HG03196 (cell line): Measurements from ENCODE around the gene INO80.
"Not testable (repeated sequence)": the region's sequence is repeated elsewhere in the genome, so short reads cannot be mapped to it uniquely, and the experiment has no call there.

ENCODE experiments used
- ATAC-seq: cut with Tn5 transposase; IDR thresholded peaks from one replicate; pipeline ENCODE4 v1.9.1; 2021; ENCODE audit not compliant: unreplicated experiment

Gene INO80, protein sequence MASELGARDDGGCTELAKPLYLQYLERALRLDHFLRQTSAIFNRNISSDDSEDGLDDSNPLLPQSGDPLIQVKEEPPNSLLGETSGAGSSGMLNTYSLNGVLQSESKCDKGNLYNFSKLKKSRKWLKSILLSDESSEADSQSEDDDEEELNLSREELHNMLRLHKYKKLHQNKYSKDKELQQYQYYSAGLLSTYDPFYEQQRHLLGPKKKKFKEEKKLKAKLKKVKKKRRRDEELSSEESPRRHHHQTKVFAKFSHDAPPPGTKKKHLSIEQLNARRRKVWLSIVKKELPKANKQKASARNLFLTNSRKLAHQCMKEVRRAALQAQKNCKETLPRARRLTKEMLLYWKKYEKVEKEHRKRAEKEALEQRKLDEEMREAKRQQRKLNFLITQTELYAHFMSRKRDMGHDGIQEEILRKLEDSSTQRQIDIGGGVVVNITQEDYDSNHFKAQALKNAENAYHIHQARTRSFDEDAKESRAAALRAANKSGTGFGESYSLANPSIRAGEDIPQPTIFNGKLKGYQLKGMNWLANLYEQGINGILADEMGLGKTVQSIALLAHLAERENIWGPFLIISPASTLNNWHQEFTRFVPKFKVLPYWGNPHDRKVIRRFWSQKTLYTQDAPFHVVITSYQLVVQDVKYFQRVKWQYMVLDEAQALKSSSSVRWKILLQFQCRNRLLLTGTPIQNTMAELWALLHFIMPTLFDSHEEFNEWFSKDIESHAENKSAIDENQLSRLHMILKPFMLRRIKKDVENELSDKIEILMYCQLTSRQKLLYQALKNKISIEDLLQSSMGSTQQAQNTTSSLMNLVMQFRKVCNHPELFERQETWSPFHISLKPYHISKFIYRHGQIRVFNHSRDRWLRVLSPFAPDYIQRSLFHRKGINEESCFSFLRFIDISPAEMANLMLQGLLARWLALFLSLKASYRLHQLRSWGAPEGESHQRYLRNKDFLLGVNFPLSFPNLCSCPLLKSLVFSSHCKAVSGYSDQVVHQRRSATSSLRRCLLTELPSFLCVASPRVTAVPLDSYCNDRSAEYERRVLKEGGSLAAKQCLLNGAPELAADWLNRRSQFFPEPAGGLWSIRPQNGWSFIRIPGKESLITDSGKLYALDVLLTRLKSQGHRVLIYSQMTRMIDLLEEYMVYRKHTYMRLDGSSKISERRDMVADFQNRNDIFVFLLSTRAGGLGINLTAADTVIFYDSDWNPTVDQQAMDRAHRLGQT (N-terminal part only)

DNA sequence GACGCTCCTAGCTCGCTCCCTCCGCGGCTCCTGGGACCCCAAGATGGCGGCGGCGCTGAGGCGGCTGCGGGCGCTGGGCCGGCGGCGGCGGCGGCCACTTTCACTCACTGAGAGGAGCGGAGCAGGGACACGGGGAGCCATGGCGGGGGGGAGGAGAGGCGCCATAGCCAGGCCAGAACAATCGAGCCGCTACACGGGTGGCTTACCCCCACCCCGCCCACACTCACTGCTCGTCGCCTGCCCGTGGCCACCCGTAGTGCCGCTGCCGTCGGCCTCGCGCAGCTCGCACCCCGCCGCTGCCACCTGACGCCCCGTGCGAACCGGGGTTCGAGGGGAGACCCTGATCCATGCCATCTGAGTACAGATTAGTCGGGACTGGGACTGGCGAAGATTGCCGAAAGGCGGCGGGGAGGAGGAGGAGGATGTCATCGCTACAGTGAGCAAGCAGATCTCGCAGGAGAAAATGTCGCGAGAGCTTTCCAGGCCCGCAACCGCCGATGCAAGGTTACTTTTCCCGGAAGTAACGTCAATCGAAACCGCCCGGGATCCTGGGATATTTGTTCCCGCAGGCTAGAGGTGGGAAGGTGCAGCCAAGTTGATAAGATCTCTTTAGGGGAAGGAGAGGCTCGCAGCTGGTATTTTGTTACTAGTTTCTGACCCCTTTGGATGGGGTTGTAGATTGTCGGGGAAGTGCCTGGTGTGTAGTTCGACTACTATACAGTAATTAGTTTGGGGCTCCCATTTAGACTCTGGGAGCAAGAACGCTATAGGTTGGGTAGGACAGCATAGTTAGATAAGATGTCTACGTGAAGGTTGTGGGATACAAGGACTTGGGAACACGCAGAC, at the start of gene INO80:
Gene INO80, minus strand, starts transcription at position 165 of the 846 bp plus-strand sequence. CDS start 19,970 bp downstream, outside the sequence.
- ATAC-seq = peak; percentile 75

DNA sequence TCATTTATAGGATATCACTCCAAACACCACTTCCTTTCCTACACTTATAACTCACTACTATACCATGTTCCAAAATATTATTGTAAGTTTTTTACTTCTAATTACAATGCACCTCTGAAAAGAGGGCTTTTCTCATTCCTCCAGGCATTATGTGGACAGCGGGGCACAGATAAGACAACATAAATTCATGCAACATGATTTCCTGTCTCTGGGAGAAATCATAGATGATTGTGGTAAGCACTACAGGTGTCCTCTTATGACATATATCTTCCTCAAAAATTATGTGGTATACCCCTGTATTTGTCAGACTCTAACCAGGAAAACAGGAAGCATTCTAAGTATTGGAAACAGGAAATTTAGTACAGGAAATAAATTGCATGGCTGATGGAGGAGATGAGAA, 45.7 kb upstream of the INO80 start:
- no peak for ATAC-seq

DNA sequence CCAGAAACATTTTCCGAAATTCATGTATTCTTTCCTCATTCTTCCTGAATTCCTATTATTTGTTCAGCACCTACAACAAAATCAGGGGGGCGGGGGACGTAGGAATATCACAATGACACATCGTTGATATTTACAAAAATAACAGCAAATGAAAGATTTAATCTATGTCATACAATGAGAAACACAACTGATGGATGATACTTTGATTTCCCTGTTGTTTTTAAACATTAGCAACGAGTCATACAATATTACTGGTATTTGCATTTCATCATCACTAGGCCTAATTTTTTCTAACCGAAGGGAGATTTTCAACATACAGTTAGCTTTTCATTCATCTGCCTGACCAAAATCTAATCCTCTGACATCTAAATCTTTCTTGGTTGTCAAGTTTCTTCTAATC, 45.3 kb upstream of the INO80 start:
- no peak for ATAC-seq

DNA sequence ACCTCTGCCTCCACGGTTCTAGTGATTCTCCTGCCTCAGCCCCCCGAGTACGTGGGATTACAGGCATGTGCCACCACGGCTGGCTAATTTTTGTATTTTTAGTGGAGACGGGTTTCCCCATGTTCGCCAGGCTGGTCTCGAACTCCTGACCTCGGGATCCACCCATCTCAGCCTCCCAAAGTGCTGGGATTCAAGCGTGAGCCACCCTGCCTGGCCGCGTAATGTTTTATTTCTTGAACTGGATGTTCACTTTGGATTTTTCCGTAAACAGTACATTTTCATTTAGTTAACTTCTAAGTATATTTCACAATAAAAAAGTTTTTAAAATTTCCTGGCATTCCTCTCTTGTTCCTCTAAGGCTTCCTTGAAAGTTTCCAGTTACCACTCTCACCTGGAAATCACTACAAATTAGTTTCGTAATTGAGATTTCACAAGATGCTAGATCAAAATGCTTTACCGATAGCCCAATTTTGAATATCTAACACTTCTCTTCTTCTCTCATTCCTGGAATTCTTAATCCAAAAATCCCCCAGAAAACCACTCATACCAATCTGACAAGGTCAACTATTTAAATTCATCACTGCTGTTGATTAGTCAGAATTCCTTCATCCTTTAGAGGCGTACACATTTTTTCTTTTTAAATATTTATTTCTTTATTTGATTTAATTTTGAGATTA, 44.7 kb upstream of the INO80 start:
- ATAC-seq = no peak

DNA sequence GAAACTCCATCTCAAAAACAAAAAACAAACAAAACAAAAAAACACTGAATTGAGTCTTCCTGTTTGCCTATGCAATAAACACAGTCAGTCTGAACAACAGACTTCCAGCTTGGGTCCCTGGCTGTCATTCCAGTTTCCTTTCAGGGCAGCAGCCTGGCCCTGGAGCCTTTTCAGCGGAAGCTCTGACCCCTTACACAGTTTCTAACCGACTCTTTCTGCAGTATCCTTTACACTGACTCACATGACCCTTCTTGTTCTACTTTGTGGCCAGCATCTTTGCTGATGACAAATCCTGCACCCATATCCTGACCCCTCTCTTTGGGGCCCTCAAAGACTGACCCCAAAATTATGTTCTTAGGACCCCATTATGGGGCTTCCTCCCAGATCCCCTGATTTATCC, 38.3 kb upstream of the INO80 start:
- ATAC-seq = no peak

DNA sequence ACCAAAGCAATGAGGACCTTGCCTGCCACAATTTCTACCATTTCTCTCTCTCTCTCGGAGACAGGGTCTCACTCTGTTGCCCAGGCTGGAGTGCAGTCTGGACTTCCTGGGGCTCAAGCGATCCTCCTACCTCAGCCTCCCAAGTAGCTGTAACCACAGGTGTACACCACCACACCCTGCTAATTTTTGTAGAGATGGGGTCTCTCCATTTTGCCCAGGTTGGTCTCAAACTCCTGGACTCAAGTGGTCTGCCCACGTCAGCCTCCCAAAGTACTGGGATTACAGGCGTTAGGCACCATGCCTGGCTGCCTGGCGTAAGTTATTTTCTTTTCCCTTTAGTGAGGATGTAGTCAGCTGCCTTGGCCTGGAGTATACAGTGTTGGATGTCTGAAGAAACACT, 37.7 kb upstream of the INO80 start:
- ATAC-seq = no peak

DNA sequence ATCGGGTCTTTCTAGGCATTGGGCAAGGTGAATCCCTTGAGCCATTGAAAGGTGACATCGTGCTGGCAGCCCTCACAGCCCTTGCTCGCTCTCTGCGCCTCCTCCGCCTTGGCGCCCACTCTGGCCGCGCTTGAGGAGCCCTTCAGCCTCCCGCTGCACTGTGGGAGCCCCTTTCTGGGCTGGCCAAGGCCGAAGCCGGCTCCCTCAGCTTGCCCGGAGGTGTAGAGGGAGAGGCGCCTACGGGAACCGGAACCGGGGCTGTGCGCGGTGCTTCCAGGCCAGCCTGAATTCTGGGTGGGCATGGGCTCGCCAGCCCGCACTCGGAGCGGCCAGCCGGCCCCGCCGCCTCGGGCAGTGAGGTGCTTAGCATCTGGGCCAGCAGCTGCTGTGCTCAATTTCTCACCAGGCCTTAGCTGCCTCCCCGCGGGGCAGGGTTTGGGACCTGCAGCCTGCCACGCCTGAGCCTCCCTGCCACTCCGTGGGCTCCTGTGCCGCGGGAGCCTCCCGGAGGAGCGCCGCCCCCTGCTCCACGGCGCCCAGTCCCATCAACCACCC, 35.4 kb upstream of the INO80 start:
- no peak for ATAC-seq

DNA sequence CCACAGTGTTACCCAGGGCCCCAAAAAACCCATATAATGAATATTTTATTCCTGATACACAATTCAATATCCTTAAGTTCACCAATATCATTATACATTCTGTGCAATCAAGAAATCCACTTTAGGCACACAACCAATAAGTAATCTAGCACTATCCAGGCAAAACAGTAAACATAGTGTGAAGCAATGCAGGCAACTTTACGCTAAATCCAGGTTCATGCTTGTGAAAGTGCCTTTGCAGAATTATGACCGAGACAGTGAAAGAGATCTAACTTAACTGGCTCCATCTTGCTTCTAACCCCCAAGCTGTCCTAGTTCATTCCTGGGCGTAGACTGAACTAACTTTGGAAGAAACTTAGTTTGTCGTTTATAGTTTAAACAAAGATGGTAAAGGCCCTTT, 34.2 kb upstream of the INO80 start:
- no peak for ATAC-seq

DNA sequence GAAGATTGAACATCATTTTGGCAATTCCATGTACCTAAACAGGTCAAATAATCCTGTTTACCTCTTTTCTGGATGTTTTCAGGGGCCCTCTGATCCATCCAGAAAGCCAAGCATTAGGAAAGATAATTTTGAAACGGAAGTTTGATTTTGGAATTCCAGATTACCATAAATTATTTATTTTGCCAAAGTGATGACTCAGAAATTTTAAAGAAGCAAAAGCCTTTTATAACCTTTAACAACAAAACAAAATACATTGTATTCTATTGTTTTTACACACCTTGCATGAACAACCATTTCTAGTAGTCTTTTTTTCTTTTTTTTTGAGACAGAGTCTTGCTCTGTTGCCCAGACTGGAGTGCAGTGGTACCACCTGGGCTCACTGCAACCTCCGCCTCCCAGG, 32.0 kb upstream of the INO80 start:
- ATAC-seq = no peak

DNA sequence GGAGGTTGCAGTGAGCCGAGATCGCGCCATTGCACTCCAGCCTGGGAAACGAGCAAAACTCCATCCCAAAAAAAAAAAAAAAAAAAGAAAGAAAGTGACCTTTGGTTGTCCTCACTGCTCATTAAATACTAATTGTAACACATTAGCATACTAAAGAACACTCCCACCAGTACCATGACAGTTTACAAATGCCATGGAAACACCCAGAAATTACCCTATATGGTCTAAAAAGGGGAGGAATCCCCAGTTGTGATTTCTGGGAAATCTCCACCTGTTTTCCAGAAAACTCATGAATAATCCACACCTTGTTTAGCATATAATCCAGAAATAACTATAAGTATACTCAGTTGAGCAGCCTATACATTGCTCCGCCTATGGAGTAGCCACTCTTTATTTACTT, 23.5 kb upstream of the INO80 start:
- no peak for ATAC-seq

DNA sequence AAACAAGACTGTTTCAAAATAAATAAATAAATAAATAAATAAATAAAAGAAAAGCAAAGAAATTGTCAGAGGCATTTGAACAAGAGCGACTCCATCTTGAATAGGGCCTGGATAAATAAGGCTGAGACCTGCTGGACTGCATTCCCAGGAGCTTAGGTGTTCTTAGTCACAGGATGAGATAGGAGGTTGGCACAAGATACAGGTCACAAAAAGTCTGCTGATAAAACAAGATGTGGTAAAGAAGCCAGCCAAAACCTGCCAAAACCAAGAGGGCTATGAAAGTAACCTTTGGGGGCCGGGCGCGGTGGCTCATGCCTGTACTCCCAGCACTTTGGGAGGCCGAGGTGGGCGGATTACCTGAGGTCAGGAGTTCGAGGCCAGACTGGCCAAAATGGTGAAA, 23.0 kb upstream of the INO80 start:
- not testable (repeated sequence) for ATAC-seq

DNA sequence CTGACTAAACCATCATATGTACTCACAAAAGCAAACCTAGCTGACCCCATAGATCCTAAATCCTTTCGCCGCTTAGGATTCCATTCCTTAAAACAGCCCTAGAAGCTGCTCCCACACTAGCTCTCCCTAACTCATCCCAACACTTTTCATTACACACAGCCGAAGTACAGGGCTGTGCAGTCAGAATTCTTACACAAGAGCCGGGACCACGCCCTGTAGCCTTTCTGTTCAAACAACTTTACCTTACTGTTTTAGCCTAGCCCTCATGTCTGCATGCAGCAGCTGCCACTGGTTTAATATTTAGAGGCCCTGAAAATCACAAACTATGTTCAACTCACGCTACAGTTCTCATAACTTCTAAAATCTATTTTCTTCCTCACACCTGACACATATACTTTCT, 19.5 kb upstream of the INO80 start:
- ATAC-seq = not testable (repeated sequence)

DNA sequence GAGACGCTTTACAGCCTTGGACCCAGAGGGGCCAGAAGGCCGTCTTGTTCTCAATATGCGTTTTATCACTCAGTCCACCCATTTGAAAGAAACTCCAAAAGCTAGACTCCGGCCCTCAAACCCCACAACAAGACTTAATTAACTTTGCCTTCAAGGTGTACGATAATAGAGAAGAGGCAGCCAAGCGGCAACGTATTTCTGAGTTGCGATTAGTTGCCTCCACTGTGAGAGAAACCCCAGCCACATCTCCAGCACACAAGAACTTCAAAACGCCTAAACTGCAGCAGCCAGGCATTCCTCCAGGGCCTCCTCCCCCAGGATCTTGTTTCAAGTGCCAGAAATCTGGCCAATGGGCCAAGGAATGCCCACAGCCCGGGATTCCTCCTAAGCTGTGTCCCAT, 17.4 kb upstream of the INO80 start:
- no peak for ATAC-seq

DNA sequence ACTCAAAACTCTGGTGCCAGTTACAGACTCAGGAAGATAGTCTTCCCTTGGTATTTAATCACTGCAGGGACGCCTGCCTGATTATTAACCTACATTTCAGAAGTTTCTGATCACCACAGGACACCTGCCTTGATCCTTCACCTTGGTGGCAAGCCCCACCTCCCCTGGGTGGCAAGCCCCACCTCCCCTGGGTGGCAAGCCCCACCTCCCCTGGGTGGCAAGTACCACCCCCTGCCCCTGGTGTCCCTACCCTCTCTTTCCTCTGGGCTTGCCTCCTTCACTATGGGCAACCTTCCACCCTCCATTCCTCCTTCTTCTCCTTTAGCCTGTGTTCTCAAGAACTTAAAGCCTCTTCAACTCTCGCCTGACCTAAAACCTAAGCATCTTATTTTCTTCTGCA, 16.0 kb upstream of the INO80 start:
- ATAC-seq = not testable (repeated sequence)

DNA sequence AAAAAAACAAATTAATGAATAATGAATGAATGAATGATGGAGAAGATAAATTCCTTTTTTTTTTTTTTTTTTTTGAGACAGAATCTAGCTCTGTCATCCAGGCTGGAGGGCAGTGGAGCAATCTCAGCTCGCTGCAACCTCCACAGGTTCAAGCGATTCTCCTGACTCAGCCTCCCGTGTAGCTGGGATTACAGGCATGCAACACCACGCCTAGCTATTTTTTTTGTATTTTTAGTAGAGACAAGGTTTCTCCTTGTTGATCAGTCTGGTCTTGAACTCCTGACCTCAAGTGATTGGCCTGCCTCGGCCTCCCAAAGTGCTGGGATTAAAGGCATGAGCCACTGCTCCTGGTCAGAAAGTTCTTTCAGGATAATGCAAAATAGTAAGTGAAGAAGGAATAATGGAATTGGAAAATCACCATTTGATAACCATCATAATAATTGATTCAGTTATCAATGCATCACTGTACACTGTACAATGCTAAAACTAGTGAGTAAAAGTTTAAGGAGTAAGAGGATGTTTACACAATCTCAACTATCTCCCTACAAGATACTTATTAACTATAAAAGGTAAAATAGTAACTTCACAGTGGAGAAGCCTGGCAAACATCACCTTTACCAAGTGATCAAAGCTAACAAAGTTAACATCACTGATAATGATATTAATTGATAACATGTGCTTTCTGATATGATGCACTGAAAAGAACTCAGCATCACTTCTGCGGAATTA, 12.3 kb upstream of the INO80 start:
- no peak for ATAC-seq

DNA sequence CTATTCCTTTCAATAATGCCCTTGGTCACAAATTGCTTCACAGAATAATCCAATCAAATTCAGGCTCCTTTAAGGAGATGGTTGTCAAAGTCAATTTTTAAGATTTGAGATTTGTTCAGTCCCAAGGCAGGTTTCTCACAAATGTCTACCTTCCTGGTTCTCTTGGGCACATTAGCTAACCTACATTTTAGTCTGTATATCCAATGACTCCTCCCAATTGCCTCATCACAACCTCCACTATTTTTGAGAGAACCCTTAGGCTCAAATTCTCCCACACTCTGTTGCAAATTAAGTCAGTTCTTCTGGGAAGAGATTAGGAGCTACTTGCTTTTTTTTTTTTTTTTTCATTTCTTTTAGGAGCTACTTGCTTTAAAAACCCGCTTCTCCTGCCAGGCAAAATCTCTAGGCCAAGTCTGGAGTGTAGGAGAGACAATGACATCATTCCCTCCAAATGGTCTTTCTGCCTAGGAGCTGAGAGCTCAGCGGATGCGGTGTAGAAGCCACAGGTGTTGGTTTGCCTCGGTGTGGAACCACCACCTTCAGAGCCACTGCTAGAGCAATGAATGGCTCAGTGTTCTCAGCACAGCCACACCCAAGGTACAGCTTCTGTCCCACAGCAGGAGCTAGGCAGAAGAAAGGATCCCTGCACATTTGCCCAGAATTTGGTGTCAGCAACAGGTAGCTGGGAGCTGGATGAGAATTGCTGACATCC, 10.0 kb upstream of the INO80 start:
- ATAC-seq = no peak

DNA sequence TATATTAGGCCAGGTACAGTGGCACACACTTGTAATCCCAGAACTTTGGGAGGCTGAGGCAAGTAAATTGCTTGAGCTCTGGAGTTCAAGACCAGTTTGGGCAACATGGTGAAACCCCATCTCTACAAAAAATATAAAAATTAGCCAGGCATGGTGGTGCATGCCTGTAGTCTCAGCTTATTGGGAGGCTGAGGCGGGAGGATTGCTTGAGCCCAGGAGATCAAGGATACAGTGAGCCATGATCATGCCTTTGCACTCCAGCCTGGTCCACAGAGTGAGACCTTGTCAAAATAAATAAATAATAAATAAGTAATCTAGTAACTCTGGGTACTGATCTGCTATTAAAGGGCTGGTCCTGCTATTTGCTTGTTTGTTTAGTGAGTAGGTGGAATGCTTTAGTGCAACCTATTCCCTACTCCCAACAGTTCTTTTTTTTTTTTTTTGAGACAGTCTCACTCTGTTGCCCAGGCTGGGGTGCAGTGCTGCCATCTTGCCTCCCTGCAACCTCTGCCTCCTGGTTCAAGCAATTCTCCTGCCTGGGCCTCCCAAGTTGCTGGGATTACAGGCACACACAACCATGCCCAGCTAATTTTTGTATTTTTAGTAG, 9.1 kb upstream of the INO80 start:
- no peak for ATAC-seq

DNA sequence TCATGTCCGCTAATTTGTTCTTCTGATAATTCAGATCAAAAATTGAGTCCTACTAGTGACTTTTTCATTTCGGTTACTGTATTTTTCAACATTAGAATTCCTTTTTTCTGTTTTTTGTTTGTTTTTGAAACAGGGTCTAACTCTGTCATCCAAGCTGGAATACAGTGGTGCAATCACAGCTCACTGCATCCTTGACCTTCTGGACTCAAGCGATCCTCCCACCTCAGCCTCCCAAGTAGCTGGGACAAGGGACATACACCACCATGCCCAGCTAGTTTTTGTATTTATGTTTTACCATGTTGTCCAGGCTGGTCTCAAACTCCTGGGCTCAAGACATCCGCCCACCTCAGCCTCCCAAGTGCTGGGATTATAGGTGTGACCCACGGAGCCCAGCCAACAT, 8.0 kb upstream of the INO80 start:
- ATAC-seq = no peak
